Peyer's patch (tissue), 4 donors: ENCODE results near the gene TM7SF2.

Source experiments
- POLR2A ChIP-seq, 2 donors: fragments of 450-650 bp; IDR thresholded peaks; one replicate each; pipeline ENCODE4 v1.5.1; 2017; ENCODE audit warnings: antibody characterized with exemption in 2 of 2, mild to moderate bottlenecking in 2 of 2, moderate library complexity in 2 of 2
- TF ChIP-seq, protein P1 (sequence below), 6 experiments: fragments of 450-650 bp in 4 of 6; fragments of 200-600 bp in 2 of 6; sonication (generic) in 1 of 6; IDR thresholded peaks; one replicate each; pipeline ENCODE4 v1.5.1; 2017 to 2019; ENCODE audit warnings: antibody characterized with exemption in 6 of 6, mild to moderate bottlenecking in 3 of 6, moderate library complexity in 1 of 6

DNA sequence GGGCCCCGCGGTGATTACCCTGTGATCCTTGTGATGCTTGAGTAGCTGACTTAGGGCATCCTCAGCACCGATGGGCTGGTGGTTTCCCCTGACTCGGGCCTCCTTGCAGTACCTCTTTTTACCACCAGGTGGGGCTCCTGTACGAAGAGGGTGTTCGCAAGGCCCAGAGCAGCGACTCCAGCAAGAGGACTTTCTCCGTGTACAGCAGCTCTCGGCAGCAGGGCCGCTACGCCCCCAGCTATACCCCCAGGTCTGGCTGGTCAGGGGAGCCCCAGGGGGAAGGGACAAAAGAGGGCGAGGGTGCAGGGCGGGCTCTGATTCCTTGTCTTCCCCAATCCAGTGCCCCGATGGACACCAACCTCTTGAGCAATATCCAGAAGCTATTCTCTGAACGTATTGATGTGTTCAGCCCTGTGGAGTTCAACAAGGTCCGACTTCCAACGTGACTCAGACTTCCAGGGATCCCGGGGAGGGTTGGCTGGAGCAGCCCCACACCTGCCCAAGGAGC is 1.3 kb upstream of the TM7SF2 start:
- TF ChIP-seq POLR2A (IDR thresholded peaks at IDR 0.05) = no peak
- TF ChIP-seq, protein P1, sequence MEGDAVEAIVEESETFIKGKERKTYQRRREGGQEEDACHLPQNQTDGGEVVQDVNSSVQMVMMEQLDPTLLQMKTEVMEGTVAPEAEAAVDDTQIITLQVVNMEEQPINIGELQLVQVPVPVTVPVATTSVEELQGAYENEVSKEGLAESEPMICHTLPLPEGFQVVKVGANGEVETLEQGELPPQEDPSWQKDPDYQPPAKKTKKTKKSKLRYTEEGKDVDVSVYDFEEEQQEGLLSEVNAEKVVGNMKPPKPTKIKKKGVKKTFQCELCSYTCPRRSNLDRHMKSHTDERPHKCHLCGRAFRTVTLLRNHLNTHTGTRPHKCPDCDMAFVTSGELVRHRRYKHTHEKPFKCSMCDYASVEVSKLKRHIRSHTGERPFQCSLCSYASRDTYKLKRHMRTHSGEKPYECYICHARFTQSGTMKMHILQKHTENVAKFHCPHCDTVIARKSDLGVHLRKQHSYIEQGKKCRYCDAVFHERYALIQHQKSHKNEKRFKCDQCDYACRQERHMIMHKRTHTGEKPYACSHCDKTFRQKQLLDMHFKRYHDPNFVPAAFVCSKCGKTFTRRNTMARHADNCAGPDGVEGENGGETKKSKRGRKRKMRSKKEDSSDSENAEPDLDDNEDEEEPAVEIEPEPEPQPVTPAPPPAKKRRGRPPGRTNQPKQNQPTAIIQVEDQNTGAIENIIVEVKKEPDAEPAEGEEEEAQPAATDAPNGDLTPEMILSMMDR (IDR thresholded peaks at IDR 0.05) = peak; percentile 95 to 99 (median 98)
